AG09309 (cell line): ENCODE results near the gene KIAA0753.

Source experiments
- DNase-seq: peaks from one replicate; pipeline ENCODE4 v3.0.0-alpha.2; 2010; ENCODE audit warnings: low read depth
- H3K4me3 ChIP-seq: 2 replicates; pipeline ENCODE4 v1.5.1; 2011; ENCODE audit warnings: mild to moderate bottlenecking, low read depth, low read length, moderate library complexity; ENCODE audit not compliant: control insufficient read depth
- CTCF ChIP-seq: IDR thresholded peaks from 2 replicates; pipeline ENCODE4 v1.5.1; 2011; ENCODE audit warnings: mild to moderate bottlenecking, low read depth, low read length, inconsistent platforms; ENCODE audit not compliant: insufficient read depth, control insufficient read depth; ENCODE audit errors: missing control alignments

Gene KIAA0753

GRCh38 chr17:6636616-6637457 is 3.7 kb downstream of the KIAA0753 start:
- no peak overlapping the region for H3K4me3 ChIP-seq
- DNase-seq, result no peak
- TF ChIP-seq CTCF, result no peak

GRCh38 chr17:6636105-6636504 is 4.4 kb downstream of the KIAA0753 start:
- no peak for TF ChIP-seq CTCF
- no peak overlapping the region for H3K4me3 ChIP-seq
- no peak for DNase-seq

DNA sequence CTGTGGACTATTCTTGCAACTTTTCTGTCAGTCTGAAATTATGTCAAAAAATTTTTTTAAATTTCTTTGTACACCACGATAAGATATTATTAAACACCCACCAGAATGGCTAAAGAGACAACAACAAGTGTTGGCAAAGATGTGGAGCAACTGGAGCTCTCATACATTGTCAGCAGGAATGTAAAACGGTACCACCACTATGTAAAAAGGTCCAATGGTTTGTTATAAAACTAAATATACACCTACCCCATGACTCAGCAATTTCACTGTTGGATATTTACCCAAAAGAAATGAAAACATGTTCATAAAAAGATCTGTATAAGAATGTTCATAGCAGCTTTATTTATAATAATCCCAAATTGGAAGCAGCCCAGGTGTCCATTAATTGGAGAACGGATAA is 7.2 kb downstream of the KIAA0753 start:
- TF ChIP-seq CTCF, result no peak
- no peak for DNase-seq
- no peak overlapping the region for H3K4me3 ChIP-seq

DNA sequence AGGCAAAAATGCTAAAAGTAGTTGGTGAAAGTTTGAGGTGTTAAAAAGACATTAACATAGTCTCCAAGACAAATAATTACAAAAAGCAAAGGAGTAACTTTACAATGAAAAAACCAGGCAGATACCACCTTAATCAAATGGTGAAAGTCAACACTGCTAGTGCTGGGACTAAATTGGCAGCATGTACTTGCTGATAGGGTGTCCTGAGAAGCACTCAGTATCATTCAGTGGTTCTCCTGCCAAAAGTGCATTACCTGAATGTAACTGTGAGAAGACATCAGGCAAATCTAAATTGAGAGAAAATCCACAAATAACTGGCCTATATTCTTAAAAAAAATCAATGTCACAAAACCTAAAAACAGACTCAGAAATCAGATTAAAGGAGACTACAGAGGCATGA is 8.0 kb downstream of the KIAA0753 start:
- TF ChIP-seq CTCF, result no peak
- no peak overlapping the region for H3K4me3 ChIP-seq
- DNase-seq, result no peak

DNA sequence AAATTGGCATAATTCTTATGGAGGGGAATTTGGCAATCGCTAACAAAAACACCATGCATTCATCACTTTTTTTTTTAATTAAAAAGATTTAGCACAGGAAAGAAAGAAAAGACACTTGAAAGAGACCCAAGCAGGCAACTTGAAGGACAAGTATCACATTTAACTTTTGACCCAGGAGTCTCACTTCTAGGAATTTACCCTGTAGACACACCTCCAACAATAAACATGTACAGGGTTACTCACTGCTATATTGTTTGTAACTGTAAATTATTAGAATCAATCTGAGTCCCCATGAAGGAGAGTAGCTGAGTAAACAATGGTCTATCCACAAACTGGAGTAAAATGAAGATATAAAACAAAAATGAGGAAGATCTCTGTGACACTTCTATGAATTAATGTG is 10.1 kb downstream of the KIAA0753 start:
- no peak for DNase-seq

DNA sequence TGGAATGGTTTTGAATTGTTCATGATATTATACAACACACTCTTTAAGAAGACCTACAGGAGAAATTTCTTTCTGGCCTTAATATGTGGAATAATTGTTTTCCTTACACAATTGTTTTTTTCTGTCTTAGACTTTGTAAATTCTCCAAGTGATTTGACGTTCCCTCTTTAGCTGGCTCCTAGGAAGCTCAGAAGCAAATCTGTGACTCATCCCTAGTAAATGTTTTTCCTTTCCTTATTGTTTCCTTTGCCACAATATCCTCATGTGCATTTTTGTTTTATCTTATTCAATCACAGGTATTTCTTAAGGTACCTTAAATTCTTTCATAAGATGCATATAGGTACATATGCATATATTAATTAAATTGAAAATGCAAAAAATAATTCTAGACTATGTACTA is 13.5 kb downstream of the KIAA0753 start:
- DNase-seq, result no peak
- no peak overlapping the region for H3K4me3 ChIP-seq
- TF ChIP-seq CTCF, result no peak

More for the DNA sequence above, 10.1 kb downstream of the KIAA0753 start:
- no peak for TF ChIP-seq CTCF
- no peak overlapping the region for H3K4me3 ChIP-seq
